Thyroid gland (tissue), 4 donors: ENCODE measurements around the gene TNNI2.

Experiments used
- CTCF ChIP-seq, 6 experiments: fragments of 200-600 bp in 3 of 6; fragments of 450-650 bp in 3 of 6; sonication (generic) in 3 of 6; IDR thresholded peaks; one replicate each; pipeline ENCODE4 v1.5.1; 2016 to 2019; ENCODE audit warnings: antibody characterized with exemption in 6 of 6, mild to moderate bottlenecking in 2 of 6, inconsistent platforms in 1 of 6, moderate library complexity in 1 of 6
- POLR2A ChIP-seq, 2 donors: fragments of 450-650 bp; IDR thresholded peaks; one replicate each; pipeline ENCODE4 v1.6.1; 2017; ENCODE audit warnings: antibody characterized with exemption in 2 of 2, mild to moderate bottlenecking in 2 of 2, moderate library complexity in 1 of 2

GRCh38 chr11:1815751-1816150 lies 23.0 kb upstream of the TNNI2 start:
- no peak for TF ChIP-seq CTCF (IDR thresholded peaks at IDR 0.05)
- TF ChIP-seq POLR2A (IDR thresholded peaks at IDR 0.05), result no peak
